K562 (cell line): ENCODE measurements around the gene DNASE1L3. TPM values are rescaled to one million over a fixed set of nuclear protein-coding genes. Genes with fewer than 3 reads are reported as not detected.

Source experiments
- ATAC-seq: fragments of 200-7000 bp; cut with Tn5 transposase; 3 replicates; pipeline ENCODE4 v1.9.1; 2020; ENCODE audit warnings: moderate library complexity
- BruUV-seq: library from RNA; stranded (reverse); fragments of 400-500 nt; replicated peaks from 2 replicates; lab custom pipeline; 2021; lab: Mats Ljungman, UMichigan
- CTCF ChIA-PET: fragments of 300-600 bp; formaldehyde crosslinking; extraction: SDS; loops from one replicate; lab custom pipeline; 2021; ENCODE audit warnings: low intra/inter-chr PET ratio; lab: Yijun Ruan, JAX
- POLR2A ChIA-PET: fragments of 300-600, 350-650 bp; sonication (Branson Sonifier 250); formaldehyde crosslinking; extraction: SDS; loops from one replicate; lab custom pipeline; 2021; ENCODE audit warnings: antibody characterized with exemption, inconsistent platforms; lab: Yijun Ruan, JAX
- DNase-seq, 4 experiments: peaks; one replicate each; pipeline versions ENCODE4 v3.0.0 to v3.0.0-alpha.2; 2011 to 2018; ENCODE audit warnings: low spot score in 3 of 4, mixed read lengths in 3 of 4; ENCODE audit errors: extremely low read depth in 1 of 4
- FAIRE-seq: peaks from 2 replicates; lab custom pipeline; 2011; peaks lifted over from hg19 to GRCh38; lab: Jason Lieb, UNC
- H2AFZ ChIP-seq: 2 replicates; pipeline ENCODE4 v1.6.0; 2011; ENCODE audit warnings: low read depth, low read length, control low read depth, inconsistent platforms
- H3K27ac ChIP-seq: fragments of 200-600 bp; 3 replicates; pipeline ENCODE4 v1.8.0; 2011; ENCODE audit warnings: low read depth, mild to moderate bottlenecking, control low read depth, inconsistent platforms, low read length, moderate library complexity, mixed read lengths; ENCODE audit errors: extremely low read depth
- H3K27me3 ChIP-seq, 2 experiments: fragments of 300-600 bp in 1 of 2; 2 replicates in 1 of 2; 3 replicates in 1 of 2; pipeline versions ENCODE4 v1.6.0 to v1.8.0; 2011; ENCODE audit warnings: inconsistent platforms in 2 of 2, low read length in 2 of 2, mild to moderate bottlenecking in 1 of 2, mixed read lengths in 1 of 2, moderate library complexity in 1 of 2; ENCODE audit not compliant: control insufficient read depth in 2 of 2, insufficient read depth in 2 of 2
- H3K36me3 ChIP-seq: fragments of 300-600 bp; 3 replicates; pipeline ENCODE4 v1.8.0; 2011; ENCODE audit warnings: mild to moderate bottlenecking, low read length, inconsistent platforms; ENCODE audit not compliant: control insufficient read depth, insufficient read depth
- H3K4me1 ChIP-seq, 2 experiments: fragments of 200-600 bp in 1 of 2; replicated peaks in 1 of 2; 2 replicates in 1 of 2; 3 replicates in 1 of 2; pipeline versions ENCODE4 v1.5.1 to v1.8.0; 2011; ENCODE audit warnings: inconsistent platforms in 2 of 2, low read length in 2 of 2, mild to moderate bottlenecking in 1 of 2, mixed read lengths in 1 of 2, moderate library complexity in 1 of 2; ENCODE audit not compliant: control insufficient read depth in 2 of 2, insufficient read depth in 2 of 2
- H3K4me2 ChIP-seq: 2 replicates; pipeline ENCODE4 v1.6.1; 2011; ENCODE audit warnings: low read length, control low read depth, inconsistent platforms, mixed read lengths; ENCODE audit not compliant: insufficient read depth
- H3K4me3 ChIP-seq: fragments of 200-600 bp; sonication (generic), shearing (Covaris generic); 2 replicates; pipeline ENCODE4 v1.5.1; 2016; ENCODE audit warnings: control low read depth, inconsistent platforms
- H3K79me2 ChIP-seq: fragments of 200-600 bp; 3 replicates; pipeline ENCODE4 v1.8.0; 2011; ENCODE audit warnings: low read length, inconsistent platforms; ENCODE audit not compliant: control insufficient read depth, insufficient read depth
- H3K9ac ChIP-seq, 2 experiments: 2 replicates each; pipeline versions ENCODE4 v1.6.0 to v1.6.1; 2011; ENCODE audit warnings: low read depth in 2 of 2, low read length in 2 of 2, control low read depth in 1 of 2, inconsistent platforms in 1 of 2, mild to moderate bottlenecking in 1 of 2, mixed read lengths in 1 of 2; ENCODE audit not compliant: insufficient read depth in 1 of 2
- H3K9me1 ChIP-seq: one replicate; pipeline ENCODE4 v1.6.0; 2011; ENCODE audit warnings: inconsistent platforms, mild to moderate bottlenecking, low read length, moderate library complexity; ENCODE audit not compliant: control insufficient read depth, insufficient read depth
- H3K9me3 ChIP-seq: replicated peaks from 2 replicates; pipeline ENCODE4 v1.5.1; 2011; ENCODE audit warnings: low read depth, low read length, inconsistent platforms; ENCODE audit not compliant: control insufficient read depth, insufficient read depth
- H4K20me1 ChIP-seq: replicated peaks from 2 replicates; pipeline ENCODE4 v1.6.1; 2011; ENCODE audit warnings: low read length, inconsistent platforms, mixed read lengths; ENCODE audit not compliant: control insufficient read depth, insufficient read depth
- ATF6 ChIP-seq: sonication (generic); formaldehyde crosslinking; IDR thresholded peaks from 2 replicates; pipeline ENCODE4 v1.4.0; 2020; ENCODE audit warnings: mild to moderate bottlenecking, missing genetic modification reagents
- E2F4 ChIP-seq: sonication (generic); formaldehyde crosslinking; IDR thresholded peaks from 2 replicates; pipeline ENCODE4 v1.8.0; 2022; ENCODE audit warnings: mild to moderate bottlenecking, low read depth, missing genetic modification reagents
- ELF2 ChIP-seq: fragments of 250-450 bp; sonication (Bioruptor Pico); IDR thresholded peaks from 2 replicates; pipeline ENCODE4 v1.5.0; 2021; ENCODE audit warnings: mild to moderate bottlenecking
- FUS ChIP-seq: fragments of 200-400 bp; formaldehyde crosslinking; optimal IDR thresholded peaks from 2 replicates; pipeline ENCODE3; 2017; ENCODE audit warnings: low read depth, low read length
- HCFC1 ChIP-seq: IDR thresholded peaks from 2 replicates; pipeline ENCODE4 v1.6.1; 2012; ENCODE audit warnings: low read depth, low read length, improper control_type of control experiment
- HDAC8 ChIP-seq: fragments of 450-650 bp; IDR thresholded peaks from 2 replicates; pipeline ENCODE4 v1.6.1; 2016; ENCODE audit warnings: mild to moderate bottlenecking, missing genetic modification characterization, moderate library complexity, missing compliant biosample characterization
- HEY1 ChIP-seq: fragments of 250-450 bp; sonication (Bioruptor Pico); IDR thresholded peaks from 2 replicates; pipeline ENCODE4 v1.5.0; 2020; ENCODE audit warnings: mild to moderate bottlenecking, moderate library complexity, borderline replicate concordance
- L3MBTL2 ChIP-seq: fragments of 450-650 bp; IDR thresholded peaks from 2 replicates; pipeline ENCODE4 v1.6.1; 2016; ENCODE audit warnings: mild to moderate bottlenecking, moderate library complexity
- NFATC3 ChIP-seq: fragments of 450-650 bp; IDR thresholded peaks from 2 replicates; pipeline ENCODE4 v1.6.1; 2017; ENCODE audit warnings: mild to moderate bottlenecking
- SIX5 ChIP-seq, 2 experiments: IDR thresholded peaks; 2 replicates each; pipeline ENCODE4 v1.6.1; 2011; ENCODE audit warnings: low read length in 2 of 2, borderline replicate concordance in 1 of 2, low read depth in 1 of 2, mild to moderate bottlenecking in 1 of 2, moderate library complexity in 1 of 2; ENCODE audit not compliant: insufficient read depth in 1 of 2
- SMC3 ChIP-seq: conservative IDR thresholded peaks from 2 replicates; pipeline ENCODE4 v1.6.1; 2011; ENCODE audit warnings: low read depth, low read length, improper control_type of control experiment; ENCODE audit not compliant: insufficient read depth
- ZNF707 ChIP-seq: fragments of 250-450 bp; sonication (Bioruptor Pico); conservative IDR thresholded peaks from 2 replicates; pipeline ENCODE4 v1.8.0; 2022; ENCODE audit warnings: inconsistent platforms, mild to moderate bottlenecking, moderate library complexity
- WGBS: fragments of 100-300 bp; shearing (Covaris generic); methylation state at CpG from one replicate; pipeline ENCODE4 v1.1.6; 2016; ENCODE audit warnings: low coverage, mixed read lengths; ENCODE audit not compliant: insufficient coverage; ENCODE audit errors: missing lambda C conversion rate; 5-methylcytosine and 5-hydroxymethylcytosine counted together
- in situ Hi-C: fragments of 300-500 bp; cut with MboI; formaldehyde crosslinking; loops from 4 replicates; pipeline ENCODE4 v1.15.0; 2018; ENCODE audit warnings: inconsistent platforms, mixed read lengths
- intact Hi-C: fragments of 100-400 bp; cut with micrococcal nuclease; formaldehyde crosslinking; loops from 2 replicates; pipeline ENCODE4 v1.14.2; 2022
- polyA plus RNA-seq, 8 experiments: library from polyadenylated mRNA; depleted of rRNA in 4 of 8; stranded (reverse) in 5 of 8; unstranded in 3 of 8; fragments of >200 nt; fragmentation: Nextera tagmentation in 2 of 8; fragmentation: Illumina TruSeq in 1 of 8; extraction: Ambion mirVana in 2 of 8; extraction: Trizol in 1 of 8; gene quantifications; 2 replicates each; pipeline versions ENCODE4 v1.2.1 to v1.2.3, GENCODE V29; 2011 to 2014; ENCODE audit warnings: inconsistent platforms in 1 of 8, missing spikeins in 1 of 8
- total RNA-seq, 7 experiments: library from RNA; depleted of rRNA in 6 of 7; stranded (reverse); fragments of >200 nt in 6 of 7; fragmentation: Illumina TruSeq in 2 of 7; extraction: Trizol in 2 of 7; gene quantifications; 2 replicates each; pipeline versions ENCODE4 v1.2.1 to v1.2.3, GENCODE V29; 2011 to 2021; ENCODE audit warnings: low replicate concordance in 1 of 7

Gene DNASE1L3
- total and polyA plus RNA-seq, 9 of the 15 experiments (the other 6 are each of a cell fraction or from before 2014, with no cell fraction given) = 0.06 TPM; not detected in 8

- CTCF ChIA-PET = interaction anchor here (0.6 kb wide), 1 partner anchor 176 kb away, joined by 4 read pairs; no protein-coding TSS in a partner anchor
- in situ Hi-C loops = loop anchor here (25.0 kb wide), 1 partner anchor 153 kb away; the partner anchor contains the start of gene FLNB
- TF ChIP-seq NFATC3 (no peak), L3MBTL2 (no peak), SMC3 (no peak), SIX5 (IDR thresholded peaks at IDR 0.05; ENCODE audit: borderline replicate concordance in 1 of 2, insufficient read depth in 1 of 2, low read depth in 1 of 2, low read length in 2 of 2) (no peak), ELF2 (no peak), HEY1 (no peak), HCFC1 (no peak), ATF6 (CRISPR knock-in tag) (no peak), HDAC8 (tag) (no peak), E2F4 (CRISPR knock-in tag) (no peak), ZNF707 (CRISPR knock-in tag) (no peak), FUS (no peak)
Measured at GRCh38 chr3:58164906-58165821, 45.6 kb downstream of the DNASE1L3 start.

More at GRCh38 chr3:58164906-58165821, 45.6 kb downstream of the DNASE1L3 start:
- Histone ChIP-seq H4K20me1 (no peaks in the 10 kb centered on the region), H3K4me3 (no peak overlapping the region), H3K36me3 (peaks cover 59% of the 10 kb centered on the region; the same call in 2 of the 3 replicates), H3K27ac (peak overlapping the region; percentile 8; the same call in 1 of the 3 replicates), H3K4me2 (no peak overlapping the region), H3K79me2 (no peaks in the 10 kb centered on the region), H3K4me1 (peaks cover 34 to 39% of the 10 kb centered on the region in 2 experiments), H3K9me3 (no peaks in the 10 kb centered on the region; the same call in 1 of the 2 replicates), H3K9me1 (peaks cover 3% of the 10 kb centered on the region), H2AFZ (no peak overlapping the region), H3K27me3 (no peaks in the 10 kb centered on the region), H3K9ac (peak overlapping the region in 1 of 2 experiments; percentile 62; a peak in 2 of 4 replicates)
- no peak for DNase-seq
- no peak for FAIRE-seq
- POLR2A ChIA-PET = interaction anchor here (0.6 to 1.1 kb wide), 5 partner anchors 17 to 202 kb away, joined by 3 read pairs; no protein-coding TSS in a partner anchor
- intact Hi-C loops = no loop called here
- 72% methylated on average over 12 of the region's 16 CpGs for WGBS
- no TSS peak for BruUV-seq
- ATAC-seq = no peak
